ENCODE data around the gene SH3PXD2B.
"Not testable (repeated sequence)": the region's sequence is repeated elsewhere in the genome, so short reads cannot be mapped to it uniquely, and the experiment has no call there.

GRCh38 chr5:172396994-172397393, 57.3 kb downstream of the SH3PXD2B start:
- TF ChIP-seq CTCF (IDR thresholded peaks at IDR 0.05; ENCODE audit: insufficient read depth, low read length); POLR2AphosphoS5 (IDR thresholded peaks at IDR 0.05; ENCODE audit: low read depth); GABPA (IDR thresholded peaks at IDR 0.05; ENCODE audit: low read depth); REST (IDR thresholded peaks at IDR 0.05; ENCODE audit: insufficient replicate concordance, low read depth); SPI1 (IDR thresholded peaks at IDR 0.05; ENCODE audit: borderline replicate concordance, low read depth): not testable (repeated sequence)
